Gastroesophageal sphincter (tissue), 3 donors: Measurements from ENCODE around the gene DDX42.

ENCODE experiments used
- CTCF ChIP-seq, 4 experiments: fragments of 200-600 bp in 2 of 4; fragments of 450-650 bp in 2 of 4; sonication (generic) in 1 of 4; IDR thresholded peaks; one replicate each; pipeline ENCODE4 v1.5.1; 2017 to 2019; ENCODE audit warnings: antibody characterized with exemption in 4 of 4, mild to moderate bottlenecking in 2 of 4, moderate library complexity in 2 of 4
- EP300 ChIP-seq: sonication (generic); formaldehyde crosslinking; IDR thresholded peaks from one replicate; pipeline ENCODE4 v1.6.1; 2017; ENCODE audit warnings: antibody characterized with exemption, mild to moderate bottlenecking
- POLR2A ChIP-seq, 2 donors: fragments of 450-650 bp; IDR thresholded peaks; one replicate each; pipeline ENCODE4 v1.6.1; 2017; ENCODE audit warnings: antibody characterized with exemption in 2 of 2, mild to moderate bottlenecking in 2 of 2, moderate library complexity in 1 of 2

DNA sequence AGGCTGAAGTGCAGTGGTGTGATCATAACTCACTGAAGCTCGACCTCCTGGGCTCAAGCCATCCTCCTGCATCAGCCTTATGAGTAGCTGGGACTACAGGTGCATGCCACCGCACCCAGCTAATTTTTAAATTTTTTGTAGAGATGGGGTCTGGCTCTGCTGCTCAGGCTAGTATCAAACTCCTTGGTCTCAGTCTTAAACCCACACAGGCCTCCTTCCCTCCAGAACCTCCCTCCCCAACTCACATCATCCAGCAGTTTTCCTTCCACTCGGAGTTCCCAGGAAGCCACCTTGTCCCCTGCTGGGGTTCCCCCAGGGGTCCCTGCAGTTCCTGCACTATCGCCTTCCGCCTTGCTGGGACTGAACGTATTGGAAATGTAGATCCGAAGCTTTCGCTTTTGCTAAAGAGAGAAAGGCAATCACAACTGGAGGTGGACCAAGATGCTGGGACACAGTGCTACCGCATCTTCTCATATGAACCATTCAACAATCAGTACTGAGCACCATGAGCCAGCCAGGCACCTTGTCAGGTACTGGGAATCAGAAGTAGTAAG, 61.3 kb downstream of the DDX42 start:
- TF ChIP-seq POLR2A (IDR thresholded peaks at IDR 0.05) (no peak), CTCF (IDR thresholded peaks at IDR 0.05) (no peak), EP300 (no peak)
